SK-N-SH treated with all-trans-retinoic acid at 6 μM for 48 hours (cell line): ENCODE measurements around the gene TIAM2.

Experiments
- CREB5 ChIP-seq: fragments of 250-450 bp; sonication (Bioruptor Pico); IDR thresholded peaks from 2 replicates; pipeline ENCODE4 v1.5.1; 2020; ENCODE audit warnings: low read depth, mild to moderate bottlenecking, moderate library complexity
- POU6F1 ChIP-seq: fragments of 250-450 bp; sonication (Bioruptor Pico); IDR thresholded peaks from 2 replicates; pipeline ENCODE4 v1.8.0; 2021; ENCODE audit warnings: low read depth, mild to moderate bottlenecking, moderate library complexity, borderline replicate concordance
- TCF4 ChIP-seq: fragments of 250-450 bp; sonication (Bioruptor Pico); IDR thresholded peaks from 2 replicates; pipeline ENCODE4 v1.8.0; 2021; ENCODE audit warnings: mild to moderate bottlenecking, moderate library complexity, borderline replicate concordance

GRCh38 chr6:154969796-154970195 lies 25.3 kb upstream of the TIAM2 start:
- TF ChIP-seq POU6F1 (no peak), TCF4 (CRISPR knock-in tag) (no peak), CREB5 (CRISPR knock-in tag) (no peak)
